HG03460 (cell line): Measurements from ENCODE around the gene SP1.
"Not testable (repeated sequence)": the region's sequence is repeated elsewhere in the genome, so short reads cannot be mapped to it uniquely, and the experiment has no call there.

Experiments
- ATAC-seq: cut with Tn5 transposase; IDR thresholded peaks from one replicate; pipeline ENCODE4 v1.9.1; 2021; ENCODE audit not compliant: unreplicated experiment

SP1 gene

GRCh38 chr12:53410951-53411350, 31.0 kb downstream of the SP1 start:
- no peak for ATAC-seq

GRCh38 chr12:53413485-53414204, 33.7 kb downstream of the SP1 start:
- ATAC-seq = no peak

- ATAC-seq = no peak
These were observed 34.9 kb downstream of the SP1 start for GRCh38 chr12:53414756-53415417.

DNA sequence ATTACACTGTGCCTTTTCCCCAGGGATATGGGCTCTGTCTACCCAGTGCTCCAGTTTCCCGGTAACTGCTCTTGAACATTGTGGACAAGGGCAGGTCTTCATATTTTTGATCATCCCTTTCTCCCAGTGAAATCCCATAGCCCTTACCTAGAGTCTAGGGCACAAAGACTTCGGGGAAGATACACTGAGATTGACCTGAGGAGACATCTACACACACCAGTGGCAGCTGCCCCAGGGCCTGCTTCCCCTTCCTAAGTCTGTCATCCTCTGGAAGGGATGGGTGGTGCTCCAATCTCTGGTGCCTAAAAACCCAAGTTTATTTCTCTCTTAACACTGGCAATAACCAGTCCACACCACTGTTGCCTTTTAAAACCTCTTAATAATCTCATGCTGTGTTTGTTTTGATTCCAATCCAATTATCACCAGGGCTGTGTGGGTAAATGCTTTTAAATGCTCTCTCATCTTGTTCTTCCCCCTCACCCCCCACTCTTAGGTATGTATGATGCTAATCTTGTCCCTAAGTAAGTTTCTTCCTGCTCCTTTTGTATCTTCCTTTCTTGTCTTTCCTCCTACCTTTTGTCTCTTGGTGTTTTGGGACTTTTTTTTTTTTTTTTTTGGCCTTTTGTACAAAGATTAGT, 35.9 kb downstream of the SP1 start:
- not testable (repeated sequence) for ATAC-seq

- ATAC-seq = not testable (repeated sequence)
These were observed 37.4 kb downstream of the SP1 start for GRCh38 chr12:53417291-53417816.

- no peak for ATAC-seq
These were observed 38.2 kb downstream of the SP1 start for GRCh38 chr12:53418221-53418620.

DNA sequence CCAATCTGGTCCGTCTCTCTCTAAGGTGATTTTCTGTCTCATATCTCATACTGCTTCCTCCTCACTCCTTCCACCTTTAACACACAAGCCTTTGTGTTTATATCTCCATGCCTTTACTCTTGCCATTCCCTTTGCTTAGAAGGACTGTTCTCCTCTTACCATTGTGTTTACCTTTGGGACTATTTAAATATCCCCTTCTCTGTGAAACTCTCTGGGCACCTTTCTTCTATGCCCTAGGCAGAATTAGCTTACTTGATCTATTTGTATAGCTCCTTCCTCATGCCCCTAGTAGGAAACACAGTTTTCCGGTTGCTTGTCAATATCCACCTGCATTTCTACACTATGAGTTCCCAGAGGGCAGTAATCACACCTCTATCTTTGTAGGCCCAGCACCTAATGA, 39.8 kb downstream of the SP1 start:
- ATAC-seq = no peak

- ATAC-seq = not testable (repeated sequence)
These were observed 42.3 kb downstream of the SP1 start for GRCh38 chr12:53422247-53422646.

DNA sequence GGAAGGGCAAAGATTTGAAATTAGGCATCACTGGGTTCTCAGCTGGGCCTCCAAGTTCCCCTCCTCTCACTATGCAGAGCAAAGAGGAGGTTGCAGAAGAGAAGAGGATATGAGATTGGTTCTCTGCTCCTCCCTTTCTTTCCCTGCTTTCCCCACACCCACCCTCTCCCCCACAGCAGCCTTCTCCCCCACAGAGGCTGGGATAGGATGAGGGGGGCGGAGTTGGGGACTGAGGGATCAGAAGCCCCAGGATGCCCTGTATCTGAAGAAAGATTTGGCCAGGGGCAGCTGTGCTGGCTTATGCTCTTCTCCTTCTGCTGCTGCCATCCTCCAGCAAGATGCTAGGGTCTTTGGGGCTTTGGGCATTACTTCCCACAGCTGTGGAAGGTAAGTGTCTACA, 43.6 kb downstream of the SP1 start, which contains the start of gene AMHR2:
AMHR2 (plus strand) TSS at position 259 of the 400 bp plus-strand sequence; CDS start at position 339, 80 bp downstream.
- no peak for ATAC-seq

- ATAC-seq = no peak
These were observed 44.9 kb downstream of the SP1 start for GRCh38 chr12:53424626-53425514.

- ATAC-seq = no peak
These were observed 45.7 kb downstream of the SP1 start for GRCh38 chr12:53425515-53426150.

DNA sequence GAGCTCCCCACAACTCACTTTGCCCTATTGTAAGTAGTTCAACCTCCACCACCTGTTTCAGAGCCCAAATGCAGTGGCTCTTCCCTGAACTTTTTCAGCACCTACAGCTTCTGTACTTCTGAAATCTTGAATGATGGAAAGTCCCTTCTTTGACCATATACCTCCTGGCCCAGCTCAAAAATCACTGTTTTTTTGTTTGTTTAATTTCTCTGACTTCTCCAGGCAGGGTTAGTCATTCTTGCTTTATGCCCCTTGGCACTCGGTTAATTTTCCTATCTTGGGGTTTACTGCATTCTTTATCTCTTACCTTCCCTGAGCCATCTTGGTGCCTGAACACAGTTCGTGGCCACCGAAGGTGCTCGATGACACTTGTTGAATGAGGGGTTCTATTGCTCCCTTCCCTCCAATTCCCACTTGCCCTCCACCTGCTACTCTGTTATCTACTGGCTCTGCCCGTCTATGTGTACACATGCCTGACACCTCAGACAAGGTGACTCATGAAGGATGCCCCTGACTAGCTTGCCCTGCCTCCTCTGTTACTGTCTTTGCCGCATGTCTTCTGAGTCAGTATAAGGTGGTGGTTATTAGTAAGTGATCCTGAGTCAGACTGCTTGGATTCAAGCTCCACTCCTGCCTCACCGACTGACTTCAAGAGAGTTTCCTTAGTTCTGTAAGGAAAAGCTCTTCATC, 48.1 kb downstream of the SP1 start:
- no peak for ATAC-seq

GRCh38 chr12:53428741-53429140, 48.8 kb downstream of the SP1 start:
- ATAC-seq = no peak

DNA sequence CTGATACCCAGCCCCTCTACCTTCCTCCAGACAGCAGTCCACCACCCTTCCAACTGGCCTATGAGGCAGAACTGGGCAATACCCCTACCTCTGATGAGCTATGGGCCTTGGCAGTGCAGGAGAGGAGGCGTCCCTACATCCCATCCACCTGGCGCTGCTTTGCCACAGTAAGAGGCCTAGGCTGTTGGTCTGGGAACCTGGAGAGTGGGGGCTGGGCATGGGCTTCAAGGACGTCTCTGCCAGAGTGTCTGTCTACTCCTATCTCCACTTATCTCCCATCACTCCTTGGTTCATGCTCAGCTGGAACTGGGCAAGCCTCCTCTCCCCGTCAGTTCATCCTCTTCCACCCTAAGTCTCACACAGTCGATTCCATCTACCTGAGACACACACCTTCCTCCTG, 50.1 kb downstream of the SP1 start:
- ATAC-seq = no peak

- ATAC-seq = no peak
These were observed 51.2 kb downstream of the SP1 start for GRCh38 chr12:53431187-53431586.

DNA sequence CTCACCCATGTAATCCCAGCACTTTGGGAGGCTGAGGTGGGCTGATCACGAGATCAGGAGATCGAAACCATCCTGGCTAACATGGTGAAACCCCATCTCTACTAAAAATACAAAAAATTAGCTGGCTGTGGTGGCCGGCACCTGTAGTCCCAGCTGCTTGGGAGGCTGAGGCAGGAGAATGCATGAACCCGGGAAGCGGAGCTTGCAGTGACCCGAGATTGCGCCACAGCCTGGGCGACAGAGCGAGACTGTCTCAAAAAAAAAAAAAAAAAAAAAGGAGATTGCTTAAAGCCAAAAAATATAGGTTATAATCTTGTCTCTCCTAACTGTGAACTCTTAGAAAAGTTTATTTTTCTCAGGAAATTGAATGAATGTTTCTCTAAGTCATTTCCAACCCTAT, 55.4 kb downstream of the SP1 start:
- ATAC-seq = not testable (repeated sequence)

DNA sequence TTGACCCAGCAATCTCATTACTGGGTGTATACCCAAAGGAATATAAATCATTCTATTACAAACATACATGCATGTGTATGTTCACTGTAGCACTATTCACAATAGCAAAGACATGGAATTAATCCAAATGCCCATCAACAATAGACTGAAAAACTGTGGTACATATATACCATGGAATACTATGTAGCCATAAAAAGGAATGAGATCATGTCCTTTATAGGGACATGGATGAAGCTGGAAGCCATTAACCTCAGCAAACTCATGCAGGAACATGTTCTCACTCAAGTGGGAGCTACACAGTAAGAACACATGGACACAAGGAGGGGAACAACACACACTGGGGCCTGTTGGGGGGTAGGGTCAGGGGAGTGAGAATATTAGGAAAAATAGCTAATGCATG, 59.6 kb downstream of the SP1 start:
- ATAC-seq = not testable (repeated sequence)

DNA sequence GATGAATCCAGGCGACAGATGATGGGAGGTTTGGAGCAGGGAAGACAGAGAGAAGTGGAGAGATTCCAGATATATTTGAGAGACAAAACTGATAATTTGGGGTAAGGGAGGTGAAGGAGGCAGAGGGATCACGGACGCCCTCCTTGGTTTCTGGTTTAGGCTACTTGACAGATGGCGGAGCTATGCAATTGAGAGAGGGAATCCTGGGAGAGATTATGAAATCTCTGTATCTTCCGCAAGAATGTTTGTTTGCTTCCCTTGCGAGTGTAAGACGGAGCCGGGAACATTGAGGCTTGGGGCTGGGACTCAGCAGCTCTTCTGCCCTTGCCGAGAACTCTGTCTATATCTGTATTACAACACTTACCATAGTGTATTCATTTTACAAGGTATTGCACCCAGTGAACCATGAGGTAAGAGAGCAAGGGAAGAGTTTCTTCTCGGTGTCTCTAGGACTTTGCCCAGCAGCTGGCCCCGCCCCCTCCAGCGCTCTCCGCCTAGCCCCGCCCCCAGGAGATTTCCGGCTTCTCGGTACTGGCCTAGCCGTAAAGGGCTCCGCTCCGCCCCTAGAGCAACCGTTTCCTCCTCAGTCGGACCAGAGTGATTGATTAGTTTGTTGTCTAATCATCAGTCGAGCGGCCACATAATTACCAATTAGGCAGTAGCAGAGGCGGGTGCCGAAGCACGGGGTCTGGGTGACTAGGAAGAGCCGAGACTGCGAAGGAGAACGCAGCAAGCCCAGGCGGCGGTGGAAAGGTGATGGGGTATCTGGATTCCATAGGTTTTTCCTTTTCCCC, 61.3 kb downstream of the SP1 start, which contains the start of gene PRR13:
PRR13 (plus strand) TSS at position 695 of the 794 bp plus-strand sequence. CDS start 981 bp downstream, outside the sequence.
- peak; percentile 97 for ATAC-seq

DNA sequence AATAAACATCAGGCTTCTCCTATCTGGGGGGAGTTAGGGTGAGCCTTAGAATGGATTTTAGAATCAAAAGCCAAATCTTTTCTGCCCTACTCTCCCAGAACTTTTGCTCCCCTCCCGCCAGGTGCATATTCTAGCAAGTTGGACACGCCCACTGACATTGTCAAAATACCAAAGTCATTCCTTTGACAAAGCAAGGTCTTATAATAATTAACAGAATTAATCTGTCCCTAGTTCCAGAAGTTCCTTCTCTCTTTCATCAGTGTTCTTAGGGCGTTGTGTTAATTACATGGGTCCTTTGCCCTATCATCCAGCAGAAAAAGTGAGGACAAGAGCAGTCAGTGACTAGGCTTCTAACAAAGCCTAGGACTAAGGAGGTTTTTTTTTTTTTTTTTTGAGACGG, 64.0 kb downstream of the SP1 start:
- ATAC-seq = no peak
